ENCODE results near the gene RNF32.
"Not testable (repeated sequence)": the region's sequence is repeated elsewhere in the genome, so short reads cannot be mapped to it uniquely, and the experiment has no call there.

The RNF32 gene

DNA sequence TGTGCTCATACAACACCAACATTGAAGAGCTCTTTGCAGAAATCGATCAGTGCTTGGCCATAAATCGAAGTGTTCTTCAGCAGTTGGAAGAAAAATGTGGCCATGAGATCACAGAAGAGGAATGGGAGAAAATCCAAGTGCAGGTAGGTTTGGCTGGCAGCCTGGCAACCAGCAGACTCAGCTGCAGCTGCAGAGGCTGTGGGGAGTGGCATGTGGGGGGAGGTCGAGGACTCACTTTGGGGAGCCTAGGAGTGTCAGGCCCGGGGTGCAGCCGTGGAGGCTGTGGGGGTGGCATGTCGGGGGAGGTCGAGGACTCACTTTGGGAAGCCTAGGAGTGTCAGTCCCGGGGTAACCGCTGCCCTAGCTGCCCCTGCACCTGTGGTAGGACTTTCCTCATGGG, 35.1 kb downstream of the RNF32 start:
- no peak for DNase-seq (ENCODE audit: low spot score)

DNA sequence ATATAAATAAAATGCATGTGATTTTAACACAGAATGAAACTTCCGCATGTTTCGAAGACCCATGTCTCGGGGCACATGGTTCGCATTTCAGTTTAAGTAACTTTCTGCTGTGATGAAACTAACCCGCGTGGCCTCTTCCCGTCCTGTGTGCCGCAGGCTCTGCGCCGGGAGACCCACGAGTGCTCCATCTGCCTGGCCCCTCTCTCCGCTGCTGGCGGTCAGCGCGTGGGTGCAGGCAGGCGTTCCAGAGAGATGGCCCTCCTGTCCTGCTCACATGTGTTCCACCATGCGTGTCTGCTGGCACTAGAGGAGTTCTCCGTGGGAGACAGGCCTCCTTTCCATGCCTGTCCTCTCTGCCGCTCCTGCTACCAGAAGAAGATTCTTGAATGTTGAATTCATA, 35.7 kb downstream of the RNF32 start:
- no peak for DNase-seq (ENCODE audit: low spot score)

DNA sequence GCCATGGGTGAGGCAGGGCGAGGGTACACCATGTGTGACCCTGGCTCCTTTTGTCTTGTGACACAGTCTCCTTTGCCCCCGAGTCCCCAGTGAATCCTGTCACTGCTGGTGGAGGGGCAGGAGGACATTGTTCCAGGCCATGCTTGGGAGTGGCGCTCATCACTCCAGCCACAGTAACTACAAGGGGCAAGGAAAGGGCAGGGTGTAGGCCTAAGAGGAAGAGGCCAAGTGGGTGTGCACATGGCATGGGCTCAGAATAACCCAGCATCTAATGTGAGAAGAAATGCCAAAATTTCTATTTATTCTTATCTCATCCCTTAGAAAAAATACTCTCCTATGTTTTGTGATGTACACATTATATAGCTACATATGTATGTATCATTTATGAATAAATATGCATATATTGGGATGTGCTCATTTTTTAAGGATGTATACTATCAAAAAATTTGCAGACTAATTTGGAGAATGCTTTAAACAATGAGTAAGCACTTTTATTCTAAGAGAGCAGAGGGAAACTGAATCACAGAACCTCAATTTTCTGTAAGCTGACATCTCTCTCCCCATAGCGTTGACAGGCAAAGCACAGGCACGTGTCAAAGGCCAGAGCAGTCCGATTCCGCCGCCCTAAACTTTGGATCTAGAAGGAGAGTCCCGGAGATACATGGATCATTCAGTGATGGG, 36.9 kb downstream of the RNF32 start:
- no peak for DNase-seq (ENCODE audit: low spot score)

- no peak for DNase-seq (ENCODE audit: low spot score)
Observed at GRCh38 chr7:156680281-156680680, 39.7 kb downstream of the RNF32 start.

DNA sequence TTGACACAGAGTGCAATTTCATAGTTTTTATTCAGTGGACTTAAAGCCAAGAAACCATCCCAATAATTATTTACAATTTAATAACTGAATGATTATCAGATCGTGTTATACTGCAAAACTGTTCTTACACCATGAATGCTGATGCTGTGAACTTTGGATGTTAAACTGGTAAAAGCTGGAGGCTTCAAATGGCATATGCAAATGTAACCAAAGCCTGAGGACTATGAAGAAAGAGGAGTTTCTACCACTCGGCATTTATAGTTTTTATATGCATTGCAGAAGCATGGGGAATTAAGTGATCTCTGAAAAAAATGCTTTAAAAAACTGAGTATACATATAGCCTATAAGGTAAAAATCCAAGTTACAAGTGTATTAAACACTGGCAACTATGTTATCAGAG, 42.4 kb downstream of the RNF32 start:
- no peak for DNase-seq (ENCODE audit: low spot score)

- DNase-seq (ENCODE audit: low spot score), result no peak
Observed at GRCh38 chr7:156684251-156684650, 43.7 kb downstream of the RNF32 start.

DNA sequence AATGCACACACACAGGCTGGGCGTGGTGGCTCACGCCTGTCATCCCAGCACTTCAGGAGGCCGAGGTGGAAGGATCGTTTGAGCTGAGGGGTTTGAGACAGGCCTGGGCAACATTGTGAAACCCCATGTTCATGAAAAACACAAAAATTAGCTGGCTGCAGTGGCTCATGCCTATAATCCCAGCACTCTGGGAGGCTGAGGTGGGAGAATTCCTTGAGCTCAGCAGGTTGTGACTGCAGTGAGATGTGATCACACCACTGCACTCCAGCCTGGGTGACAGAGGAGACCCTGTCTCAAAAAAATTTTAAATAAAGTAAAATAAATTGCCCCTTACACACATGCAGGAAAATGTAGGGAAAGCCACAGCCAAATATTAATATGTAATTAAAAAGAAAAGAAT, 44.1 kb downstream of the RNF32 start:
- DNase-seq (ENCODE audit: low spot score), result no peak

DNA sequence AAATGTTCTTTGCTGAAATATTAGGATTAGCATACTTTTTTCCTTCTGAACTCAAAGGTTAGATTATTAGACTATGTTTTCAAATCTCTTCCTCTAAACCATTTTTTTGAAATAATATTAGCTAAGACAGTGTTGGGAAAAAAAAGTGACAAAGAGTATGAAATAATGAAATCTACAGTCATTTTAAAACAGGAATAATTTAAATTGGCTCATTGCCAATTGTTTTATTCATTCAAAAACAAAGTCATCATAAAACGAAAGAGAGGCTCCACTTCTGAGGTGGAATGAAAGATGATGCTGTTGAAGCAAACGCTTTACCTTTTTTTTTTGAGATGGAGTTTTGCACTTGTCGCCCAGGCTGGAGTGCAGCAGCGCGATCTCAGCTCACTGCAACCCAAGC, 51.2 kb downstream of the RNF32 start:
- DNase-seq (ENCODE audit: low spot score), result no peak

DNA sequence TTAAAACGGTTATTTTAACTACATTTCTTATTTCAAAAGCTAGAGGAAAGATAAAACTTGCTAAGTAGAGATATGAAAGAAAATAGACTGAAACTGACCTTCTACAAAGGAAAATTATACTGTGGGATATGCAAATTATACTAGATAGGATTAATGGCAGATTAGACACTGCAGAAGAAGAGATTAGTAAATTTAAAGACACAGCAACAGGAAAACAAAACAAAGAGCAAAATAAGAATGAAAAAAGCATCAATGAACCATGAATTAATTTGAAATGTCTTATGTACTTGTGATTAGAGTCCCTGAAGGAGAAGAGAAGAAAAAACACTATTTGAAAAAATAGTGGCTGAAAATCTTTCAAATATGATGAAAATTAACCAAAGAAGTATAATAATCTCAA, 52.3 kb downstream of the RNF32 start:
- no peak for DNase-seq (ENCODE audit: low spot score)

- DNase-seq (ENCODE audit: low spot score), result no peak
Observed at GRCh38 chr7:156693627-156694026, 53.1 kb downstream of the RNF32 start.

DNA sequence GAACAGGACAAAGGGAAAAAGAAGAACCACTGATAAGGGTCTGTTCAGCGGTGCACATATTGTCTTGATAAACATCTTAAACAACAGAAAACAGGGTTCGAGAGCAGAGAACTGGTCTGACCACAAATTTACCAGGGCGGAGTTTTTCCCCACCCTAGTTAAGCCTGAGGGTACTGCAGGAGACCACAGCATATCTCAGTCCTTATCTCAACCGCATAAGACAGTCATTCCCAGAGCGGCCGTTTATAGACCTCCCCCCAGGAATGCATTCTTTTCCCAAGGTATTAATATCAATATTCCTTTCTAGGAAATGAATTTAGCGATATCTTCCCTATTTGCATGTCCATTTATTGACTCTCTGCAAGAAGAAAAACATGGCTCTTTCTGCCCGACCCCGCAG, 56.7 kb downstream of the RNF32 start:
- not testable (repeated sequence) for DNase-seq (ENCODE audit: low spot score)

GRCh38 chr7:156698512-156698911, 57.9 kb downstream of the RNF32 start:
- DNase-seq (ENCODE audit: low spot score), result not testable (repeated sequence)

GRCh38 chr7:156701787-156702186, 61.2 kb downstream of the RNF32 start:
- DNase-seq (ENCODE audit: low spot score), result not testable (repeated sequence)

- no peak for DNase-seq (ENCODE audit: low spot score)
Observed at GRCh38 chr7:156702399-156702798, 61.8 kb downstream of the RNF32 start.

GRCh38 chr7:156703209-156703608, 62.6 kb downstream of the RNF32 start:
- no peak for DNase-seq (ENCODE audit: low spot score)

DNA sequence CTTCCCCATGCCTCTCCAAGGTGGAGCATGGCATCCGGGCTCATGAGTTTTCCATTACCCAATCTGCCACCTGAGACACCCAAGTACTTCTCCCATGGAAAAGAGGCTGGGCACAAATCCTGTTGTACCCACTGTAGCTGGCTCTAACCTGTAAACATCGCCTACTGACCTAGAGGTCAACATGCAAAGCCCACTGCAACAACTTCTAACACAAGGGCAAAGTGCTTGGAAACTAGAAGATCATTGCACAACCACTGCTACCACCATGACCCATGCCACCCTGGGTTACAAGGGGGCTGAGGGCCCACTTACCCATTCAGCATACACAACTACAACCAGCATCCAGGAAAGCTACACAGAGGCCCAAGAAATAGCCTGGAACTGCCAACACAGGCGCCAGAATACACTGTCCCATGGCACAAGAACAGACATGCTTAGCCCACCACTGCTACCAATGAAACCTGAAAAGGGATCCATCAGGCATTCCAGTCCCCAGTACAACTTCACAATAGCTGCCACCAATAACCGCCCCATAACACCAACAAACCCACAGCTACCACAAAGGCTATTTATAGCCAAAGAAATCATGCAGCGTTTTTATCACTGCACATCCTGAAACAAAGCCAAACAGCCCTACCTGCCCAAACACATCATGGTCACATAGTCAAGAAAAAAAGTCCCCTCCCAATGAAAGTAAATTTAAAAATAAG, 63.4 kb downstream of the RNF32 start:
- DNase-seq (ENCODE audit: low spot score), result no peak

DNA sequence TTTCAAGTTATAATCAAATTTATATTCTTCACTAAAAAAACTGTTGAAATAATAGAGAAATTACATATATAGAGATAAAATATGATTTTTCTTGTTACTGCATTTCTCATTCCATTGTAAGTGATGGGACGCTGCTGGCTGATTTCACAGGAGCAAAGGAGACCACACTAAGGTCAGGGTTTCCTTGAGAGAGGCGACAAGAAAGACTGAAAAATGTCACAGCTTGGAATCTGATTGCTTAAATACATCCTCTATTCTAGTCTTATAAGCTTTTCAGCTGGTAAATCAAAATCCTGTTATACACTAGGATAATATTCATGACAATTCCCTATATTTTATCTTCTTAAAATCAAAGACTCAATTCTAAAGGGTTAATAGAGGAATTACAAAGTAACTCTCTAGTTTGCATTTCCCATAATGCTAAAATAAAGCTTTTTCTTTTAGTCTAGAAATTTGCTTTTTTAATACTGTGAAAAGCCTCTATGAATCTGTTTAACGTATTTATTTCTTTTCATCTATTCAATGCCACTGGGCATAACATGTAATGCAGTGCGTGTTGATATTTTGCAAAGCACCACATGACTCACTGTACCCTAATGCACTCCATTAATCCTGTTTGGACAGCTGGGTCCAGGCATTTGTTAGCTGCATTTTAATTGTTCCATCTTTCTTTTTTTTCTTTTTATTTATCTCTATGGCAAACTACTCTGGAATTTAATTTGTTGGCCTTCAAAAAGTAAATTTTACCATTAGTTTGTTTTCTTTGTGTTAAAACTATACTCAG, 81.7 kb downstream of the RNF32 start:
- DNase-seq (ENCODE audit: low spot score), result no peak

- no peak for DNase-seq (ENCODE audit: low spot score)
Observed at GRCh38 chr7:156725073-156725472, 84.5 kb downstream of the RNF32 start.

DNA sequence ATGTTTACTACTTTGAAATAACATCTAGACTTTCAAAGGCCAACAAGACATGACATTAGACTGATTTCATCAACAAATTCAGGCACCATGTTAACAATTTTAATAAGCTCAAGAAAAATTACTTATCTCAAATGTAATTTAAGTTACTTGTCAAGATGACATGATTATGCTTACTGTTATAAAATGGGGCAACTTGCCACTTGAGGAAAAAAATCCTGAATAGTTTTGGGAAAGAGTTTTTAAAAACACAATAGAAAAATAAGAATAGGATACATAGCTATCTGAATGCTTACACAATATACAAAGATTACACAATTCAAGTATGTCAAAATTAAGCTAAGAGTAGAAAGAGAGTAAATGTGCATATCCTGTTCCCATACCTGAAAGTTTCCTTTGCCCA, 85.4 kb downstream of the RNF32 start:
- DNase-seq (ENCODE audit: low spot score), result no peak

Data from CD4-positive, alpha-beta T cell treated with Interleukin-15 for 4 hours (primary cell).